Neutrophil (primary cell): Measurements from ENCODE around the gene CNOT3.
"Not testable (repeated sequence)": the region's sequence is repeated elsewhere in the genome, so short reads cannot be mapped to it uniquely, and the experiment has no call there.

Source experiments
- H3K27ac ChIP-seq: fragments of 200-600 bp; sonication (generic); 2 replicates; pipeline ENCODE4 v1.5.1; 2016; ENCODE audit warnings: mild to moderate bottlenecking, moderate library complexity
- H3K27me3 ChIP-seq: fragments of 200-600 bp; sonication (generic); 2 replicates; pipeline ENCODE4 v1.6.0; 2016; ENCODE audit warnings: mild to moderate bottlenecking
- H3K36me3 ChIP-seq: fragments of 200-600 bp; sonication (generic); 2 replicates; pipeline ENCODE4 v1.5.1; 2017
- H3K4me1 ChIP-seq, 2 experiments: fragments of 200-600 bp in 1 of 2; sonication (generic) in 1 of 2; 1 replicate in 1 of 2; 2 replicates in 1 of 2; pipeline versions ENCODE4 v1.5.1 to v1.6.1; 2013 to 2016; ENCODE audit warnings: low read depth in 1 of 2, low read length in 1 of 2, mild to moderate bottlenecking in 1 of 2, moderate library complexity in 1 of 2; ENCODE audit not compliant: control insufficient read depth in 1 of 2, insufficient read depth in 1 of 2
- H3K4me3 ChIP-seq, 2 experiments: fragments of 200-600 bp in 1 of 2; sonication (generic) in 1 of 2; 1 replicate in 1 of 2; 2 replicates in 1 of 2; pipeline ENCODE4 v1.5.1; 2013 to 2016; ENCODE audit warnings: low read depth in 1 of 2, low read length in 1 of 2, mild to moderate bottlenecking in 1 of 2, moderate library complexity in 1 of 2
- H3K9me3 ChIP-seq: fragments of 200-600 bp; sonication (generic); 2 replicates; pipeline ENCODE4 v1.5.1; 2016
- TF ChIP-seq, protein P1 (sequence below): fragments of 200-600 bp; sonication (generic); IDR thresholded peaks from 2 replicates; pipeline ENCODE4 v1.5.1; 2016; ENCODE audit warnings: antibody characterized with exemption

CNOT3 gene

DNA sequence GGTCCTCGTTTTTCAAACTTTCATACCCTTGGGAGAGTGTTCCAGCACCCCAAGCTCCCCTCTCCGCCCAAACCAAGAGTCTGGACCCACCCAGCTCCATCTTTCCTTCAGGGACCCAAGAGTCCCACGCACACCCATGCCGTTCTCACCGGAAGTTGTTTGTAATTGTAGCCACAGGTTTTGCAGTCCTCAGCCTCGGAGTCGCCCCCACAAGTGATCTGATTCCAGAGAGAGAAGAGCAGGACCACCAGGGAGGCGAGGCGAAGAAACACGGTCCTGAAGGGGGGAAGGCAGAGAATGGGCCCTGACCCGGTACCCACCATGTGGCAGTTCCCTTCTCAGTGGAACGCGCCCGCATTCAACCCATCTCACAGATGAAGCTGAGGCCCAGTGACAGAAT lies 25.3 kb downstream of the CNOT3 start:
- TF ChIP-seq, protein P1, sequence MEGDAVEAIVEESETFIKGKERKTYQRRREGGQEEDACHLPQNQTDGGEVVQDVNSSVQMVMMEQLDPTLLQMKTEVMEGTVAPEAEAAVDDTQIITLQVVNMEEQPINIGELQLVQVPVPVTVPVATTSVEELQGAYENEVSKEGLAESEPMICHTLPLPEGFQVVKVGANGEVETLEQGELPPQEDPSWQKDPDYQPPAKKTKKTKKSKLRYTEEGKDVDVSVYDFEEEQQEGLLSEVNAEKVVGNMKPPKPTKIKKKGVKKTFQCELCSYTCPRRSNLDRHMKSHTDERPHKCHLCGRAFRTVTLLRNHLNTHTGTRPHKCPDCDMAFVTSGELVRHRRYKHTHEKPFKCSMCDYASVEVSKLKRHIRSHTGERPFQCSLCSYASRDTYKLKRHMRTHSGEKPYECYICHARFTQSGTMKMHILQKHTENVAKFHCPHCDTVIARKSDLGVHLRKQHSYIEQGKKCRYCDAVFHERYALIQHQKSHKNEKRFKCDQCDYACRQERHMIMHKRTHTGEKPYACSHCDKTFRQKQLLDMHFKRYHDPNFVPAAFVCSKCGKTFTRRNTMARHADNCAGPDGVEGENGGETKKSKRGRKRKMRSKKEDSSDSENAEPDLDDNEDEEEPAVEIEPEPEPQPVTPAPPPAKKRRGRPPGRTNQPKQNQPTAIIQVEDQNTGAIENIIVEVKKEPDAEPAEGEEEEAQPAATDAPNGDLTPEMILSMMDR = no peak
- Histone ChIP-seq H3K4me1 (peaks cover 70 to 75% of the 10 kb centered on the region in 2 experiments), H3K4me3 (peak overlapping the region; percentile 49 to 67)

DNA sequence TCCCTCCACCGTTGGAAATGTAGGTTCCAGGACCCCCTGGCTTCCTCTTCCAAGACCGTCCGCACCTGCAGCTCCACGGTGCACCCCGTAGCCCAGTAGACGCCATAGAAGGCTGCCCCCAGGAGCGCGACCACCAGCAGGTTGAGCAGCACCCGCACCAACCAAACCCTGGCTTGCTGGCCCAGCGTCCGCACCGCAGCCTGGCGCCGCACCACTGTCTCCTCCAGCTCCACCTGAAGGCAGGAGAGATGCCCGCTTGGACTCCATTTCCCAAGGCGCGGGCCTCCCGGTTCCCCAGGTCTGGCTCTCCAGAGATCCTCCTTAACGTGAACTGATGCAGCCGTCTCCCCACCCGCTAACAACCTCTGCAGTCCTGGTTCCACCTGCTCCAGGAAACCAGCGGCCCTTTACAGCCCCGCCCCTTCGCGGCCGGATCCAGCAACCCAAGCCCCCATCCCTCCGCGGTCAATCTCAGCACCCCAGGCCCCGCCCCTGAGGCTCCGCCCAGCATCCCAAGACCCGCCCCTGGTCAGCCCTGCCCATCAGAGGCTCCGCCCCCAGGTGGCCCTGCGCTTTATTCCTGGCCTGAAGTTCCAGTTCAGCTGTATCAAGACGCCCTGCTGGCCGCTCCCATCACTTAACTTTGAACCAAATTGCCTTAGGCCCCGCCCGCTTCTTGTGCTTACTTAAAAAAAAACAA lies 27.0 kb downstream of the CNOT3 start:
- Histone ChIP-seq H3K9me3 (no peaks in the 10 kb centered on the region), H3K27me3 (peaks cover 20% of the 10 kb centered on the region), H3K4me1 (peaks cover 62 to 69% of the 10 kb centered on the region in 2 experiments), H3K4me3 (peak overlapping the region; percentile 2 to 13), H3K36me3 (no peaks in the 10 kb centered on the region), H3K27ac (no peak overlapping the region)
- TF ChIP-seq, protein P1 = peak; percentile 8

More for the DNA sequence above, 25.3 kb downstream of the CNOT3 start:
- Histone ChIP-seq H3K27me3 (peaks cover 20% of the 10 kb centered on the region), H3K9me3 (no peaks in the 10 kb centered on the region), H3K27ac (peak overlapping the region; percentile 68), H3K36me3 (peaks cover 4% of the 10 kb centered on the region)

DNA sequence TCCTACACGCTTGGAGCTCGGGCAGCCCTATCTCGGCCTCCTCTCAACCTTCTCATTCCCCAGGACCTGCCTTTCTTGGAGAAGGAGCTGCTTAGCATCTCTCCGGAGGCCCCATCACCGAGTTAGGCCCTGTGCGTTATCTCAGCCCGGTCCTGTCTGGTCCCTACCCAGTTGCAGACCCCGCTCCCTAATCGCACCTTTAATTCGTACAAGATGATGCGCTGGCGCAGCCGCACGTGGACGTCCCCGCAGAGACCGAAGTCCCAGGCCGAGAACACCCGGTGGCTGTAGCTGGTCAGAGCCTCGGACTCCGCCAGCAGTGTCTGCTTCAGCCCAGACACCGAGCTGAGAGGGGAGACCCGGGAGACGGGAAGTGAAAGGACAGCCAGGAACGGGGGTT lies 27.7 kb downstream of the CNOT3 start:
- H3K4me1 ChIP-seq = peaks cover 60 to 66% of the 10 kb centered on the region in 2 experiments
- no peak overlapping the region for H3K27ac ChIP-seq
- TF ChIP-seq, protein P1 = no peak
- H3K27me3 ChIP-seq = peaks cover 20% of the 10 kb centered on the region
- no peak overlapping the region for H3K4me3 ChIP-seq
- H3K9me3 ChIP-seq = no peaks in the 10 kb centered on the region
- no peaks in the 10 kb centered on the region for H3K36me3 ChIP-seq

DNA sequence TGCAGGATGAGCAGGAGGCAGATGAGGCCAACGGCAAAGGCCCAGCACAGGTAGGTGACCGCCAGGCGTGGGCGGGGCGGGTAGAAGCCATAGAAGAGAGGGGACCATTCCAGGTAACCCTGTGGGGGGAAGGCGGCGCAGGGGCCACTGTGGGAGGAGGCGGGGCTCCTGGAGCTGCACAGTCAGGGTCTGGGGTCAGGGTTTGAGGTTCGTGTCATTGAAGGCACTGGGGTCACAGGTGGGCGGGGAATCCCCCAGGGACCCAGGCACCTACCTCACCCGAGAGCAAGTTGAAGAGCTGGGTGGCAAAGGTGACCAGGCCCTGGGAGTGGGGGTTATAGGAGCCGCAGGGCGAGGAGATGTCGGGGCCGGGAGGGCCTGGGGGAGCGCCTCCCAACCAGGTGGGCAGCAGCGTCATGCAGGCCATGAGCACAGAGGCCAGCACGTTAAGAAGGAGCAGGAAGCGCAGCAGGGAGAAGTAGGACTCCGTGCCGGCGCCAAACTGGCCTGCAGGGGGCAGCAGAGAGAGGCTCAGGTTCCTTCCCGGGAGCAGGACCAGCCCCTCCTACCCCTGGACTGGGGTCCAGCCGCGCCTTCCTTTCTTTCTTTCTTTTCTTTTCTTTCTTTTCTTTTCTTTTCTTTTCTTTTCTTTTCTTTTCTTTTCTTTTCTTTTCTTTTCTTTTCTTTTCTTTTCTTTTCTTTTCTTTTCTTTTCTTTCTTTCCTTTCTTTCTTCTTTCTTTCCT lies 30.8 kb downstream of the CNOT3 start:
- H3K4me3 ChIP-seq = peak overlapping the region in 1 of 2 experiments; percentile 17
- H3K36me3 ChIP-seq = peaks cover 2% of the 10 kb centered on the region
- no peaks in the 10 kb centered on the region for H3K9me3 ChIP-seq
- H3K27me3 ChIP-seq = peaks cover 20% of the 10 kb centered on the region
- peak overlapping the region; percentile 39 for H3K27ac ChIP-seq
- peaks cover 39 to 48% of the 10 kb centered on the region in 2 experiments for H3K4me1 ChIP-seq
- TF ChIP-seq, protein P1 = peak; percentile 82

DNA sequence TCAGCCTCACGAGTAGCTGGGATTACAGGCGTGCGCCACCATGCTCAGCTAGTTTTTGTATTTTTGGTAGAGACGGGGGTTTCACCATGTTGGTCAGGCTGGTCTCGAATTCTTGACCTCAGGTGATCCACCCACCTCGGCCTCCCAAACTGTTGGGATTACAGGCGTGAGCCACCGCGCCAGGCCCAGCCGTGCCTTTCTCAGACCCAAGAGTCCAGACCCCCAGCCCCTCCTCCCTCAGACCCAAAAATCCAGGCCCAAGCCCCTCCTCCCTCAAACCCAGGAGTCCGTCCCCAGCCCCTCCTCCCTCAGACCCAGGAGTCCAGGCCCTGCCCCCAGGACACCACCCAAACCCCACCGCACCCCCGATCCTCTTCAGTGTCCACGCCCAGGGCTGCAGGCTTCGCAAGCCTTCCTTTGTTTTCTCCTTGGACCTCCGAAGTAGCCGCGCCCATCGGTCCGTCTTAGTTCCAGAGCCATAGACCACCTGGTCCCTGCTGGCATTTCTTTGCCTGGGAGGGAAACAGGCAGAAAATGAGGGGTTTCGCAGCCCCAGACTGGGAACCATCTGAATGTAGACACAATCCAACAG lies 31.7 kb downstream of the CNOT3 start:
- H3K4me1 ChIP-seq = peaks cover 31 to 46% of the 10 kb centered on the region in 2 experiments
- H3K4me3 ChIP-seq = no peak overlapping the region
- TF ChIP-seq, protein P1 = no peak
- H3K27me3 ChIP-seq = peaks cover 17% of the 10 kb centered on the region
- H3K27ac ChIP-seq = no peak overlapping the region
- no peaks in the 10 kb centered on the region for H3K9me3 ChIP-seq
- H3K36me3 ChIP-seq = peaks cover 11% of the 10 kb centered on the region

DNA sequence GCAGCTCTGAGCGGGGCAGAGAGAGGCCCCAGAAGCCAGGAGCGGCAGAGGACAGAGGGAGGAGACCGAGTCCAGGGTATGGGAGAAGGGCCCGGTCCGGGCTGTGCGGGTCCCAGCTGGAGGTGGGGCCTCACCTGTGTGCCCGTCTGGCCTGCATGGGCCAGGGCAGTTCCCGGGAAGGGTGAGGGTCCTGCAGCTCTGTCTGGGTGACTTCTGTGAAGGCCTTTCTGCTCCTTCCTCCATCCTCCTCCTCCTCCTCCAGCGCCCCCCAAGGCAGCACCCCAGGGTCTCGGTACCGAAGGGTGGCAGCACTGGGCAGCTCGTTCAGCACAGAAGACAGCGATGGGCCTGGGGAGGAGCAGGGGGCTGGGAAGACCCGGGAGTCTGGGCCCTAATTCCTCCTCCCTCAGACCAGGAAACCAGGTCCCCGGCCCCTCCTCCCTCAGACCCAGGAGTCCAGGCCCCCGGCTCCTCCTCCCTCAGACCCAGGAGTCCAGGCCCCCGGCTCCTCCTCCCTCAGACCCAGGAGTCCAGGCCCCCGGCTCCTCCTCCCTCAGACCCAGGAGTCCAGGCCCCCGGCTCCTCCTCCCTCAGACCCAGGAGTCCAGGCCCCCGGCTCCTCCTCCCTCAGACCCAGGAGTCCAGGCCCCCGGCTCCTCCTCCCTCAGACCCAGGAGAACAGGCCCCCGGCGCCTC lies 34.3 kb downstream of the CNOT3 start:
- H3K27me3 ChIP-seq, H3K9me3 ChIP-seq, H3K27ac ChIP-seq, H3K4me3 ChIP-seq: not testable (repeated sequence)
- Histone ChIP-seq H3K4me1 (peaks cover 21 to 29% of the 10 kb centered on the region in 2 experiments), H3K36me3 (peaks cover 35% of the 10 kb centered on the region)
